Activated CD4-positive, CD25-positive, alpha-beta regulatory T cell (primary cell): ENCODE measurements around the gene HMGN4.
A peak's percentile ranks its signal among the peaks of the same experiment; 100 is the strongest.

ENCODE experiments used
- DNase-seq, 4 experiments: peaks; one replicate each; lab custom pipeline; 2025; lab: John Stamatoyannopoulos, UW

Gene HMGN4

GRCh38 chr6:26552205-26552604 is 14.0 kb downstream of the HMGN4 start:
- DNase-seq = no peak

- DNase-seq = no peak
Measured at GRCh38 chr6:26552640-26553188, 14.5 kb downstream of the HMGN4 start.

GRCh38 chr6:26553264-26553634 is 15.1 kb downstream of the HMGN4 start:
- DNase-seq = peak; percentile 44 to 75 (median 58)

DNA sequence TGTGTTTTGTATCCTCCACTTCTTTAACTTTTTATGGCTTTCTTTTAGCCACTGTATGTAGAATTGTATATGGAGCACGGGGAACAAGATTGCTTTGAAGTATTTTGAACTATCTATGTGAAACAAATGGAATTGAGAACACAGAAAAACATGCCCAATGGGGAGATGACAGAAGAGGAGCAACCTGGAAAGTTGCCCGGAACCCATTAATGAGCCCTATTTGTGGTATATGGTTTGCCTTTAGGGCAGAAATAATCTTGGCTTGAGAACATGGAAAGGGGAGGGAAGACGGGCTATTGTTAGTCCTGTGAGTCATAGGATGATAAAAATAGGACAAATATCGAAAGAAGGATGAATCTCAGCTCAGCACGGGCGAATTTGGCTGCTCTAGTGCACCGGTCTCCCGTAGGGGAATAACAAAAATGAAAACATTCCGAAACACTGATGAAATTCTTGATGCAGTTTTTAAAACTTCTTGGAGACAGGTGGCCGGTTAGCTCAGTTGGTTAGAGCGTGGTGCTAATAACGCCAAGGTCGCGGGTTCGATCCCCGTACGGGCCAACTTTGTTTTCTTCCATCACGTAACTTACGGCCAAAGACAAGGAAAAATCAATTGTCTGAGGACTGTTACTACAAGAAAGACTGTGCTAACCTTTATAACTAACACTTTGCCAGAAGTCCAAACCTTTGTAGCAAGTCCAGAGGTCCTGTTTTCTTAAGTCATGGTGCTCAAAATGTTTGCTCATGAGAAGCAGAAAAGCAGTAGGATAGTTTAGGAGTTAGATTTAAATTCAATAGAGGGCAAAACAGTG is 15.7 kb downstream of the HMGN4 start:
- peak; percentile 7 to 76 (median 42) for DNase-seq

DNA sequence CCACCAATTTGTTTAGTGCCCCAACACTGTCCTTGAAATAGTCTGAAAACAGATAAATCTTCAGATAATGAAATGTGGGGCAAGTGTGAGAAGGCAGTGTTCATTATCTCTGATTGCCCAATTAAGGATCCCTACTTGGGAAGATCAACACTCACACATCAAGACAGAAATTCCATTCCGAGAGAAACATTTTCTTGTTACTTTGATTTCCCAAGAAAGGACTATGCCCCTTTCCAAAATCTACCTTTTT is 16.2 kb downstream of the HMGN4 start:
- no peak for DNase-seq

GRCh38 chr6:26554697-26555504 is 16.7 kb downstream of the HMGN4 start:
- DNase-seq = peak in 3 of 4 experiments; percentile 12 to 46 (median 22)

DNA sequence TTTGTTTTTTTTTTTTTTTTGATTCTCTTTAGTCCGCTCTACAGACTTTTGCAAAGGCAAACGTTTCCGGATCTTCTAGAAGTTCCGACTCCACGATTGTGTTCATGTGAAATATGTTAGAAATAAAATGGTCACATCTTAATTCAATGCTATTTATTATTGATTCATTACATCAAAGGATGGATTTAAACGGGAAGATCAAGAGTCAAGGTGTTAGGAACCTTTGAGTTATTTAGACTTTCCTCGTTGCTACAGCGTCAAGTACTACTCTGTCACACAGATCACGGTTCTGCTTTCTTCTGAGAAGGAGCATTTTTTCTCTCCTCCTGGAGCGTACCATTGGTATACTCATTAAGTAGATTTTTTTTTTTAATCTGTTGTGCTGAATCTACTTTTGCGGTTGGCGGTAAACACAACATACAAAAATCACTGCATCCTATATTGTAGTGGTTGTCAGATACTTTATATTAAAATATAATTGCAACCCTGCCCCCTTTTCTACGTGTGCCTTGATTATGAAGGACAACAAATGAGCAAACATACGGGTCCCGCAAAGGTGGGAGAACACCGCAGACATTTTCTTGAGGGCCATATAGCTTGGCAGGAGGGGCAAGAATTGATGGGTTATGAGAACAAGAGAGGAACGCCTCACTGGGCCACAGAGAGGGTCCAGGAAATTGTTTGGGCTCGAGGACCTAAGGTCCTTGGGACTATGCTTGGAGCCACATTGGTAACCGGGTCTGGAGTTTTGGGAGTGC is 17.5 kb downstream of the HMGN4 start:
- no peak for DNase-seq

DNA sequence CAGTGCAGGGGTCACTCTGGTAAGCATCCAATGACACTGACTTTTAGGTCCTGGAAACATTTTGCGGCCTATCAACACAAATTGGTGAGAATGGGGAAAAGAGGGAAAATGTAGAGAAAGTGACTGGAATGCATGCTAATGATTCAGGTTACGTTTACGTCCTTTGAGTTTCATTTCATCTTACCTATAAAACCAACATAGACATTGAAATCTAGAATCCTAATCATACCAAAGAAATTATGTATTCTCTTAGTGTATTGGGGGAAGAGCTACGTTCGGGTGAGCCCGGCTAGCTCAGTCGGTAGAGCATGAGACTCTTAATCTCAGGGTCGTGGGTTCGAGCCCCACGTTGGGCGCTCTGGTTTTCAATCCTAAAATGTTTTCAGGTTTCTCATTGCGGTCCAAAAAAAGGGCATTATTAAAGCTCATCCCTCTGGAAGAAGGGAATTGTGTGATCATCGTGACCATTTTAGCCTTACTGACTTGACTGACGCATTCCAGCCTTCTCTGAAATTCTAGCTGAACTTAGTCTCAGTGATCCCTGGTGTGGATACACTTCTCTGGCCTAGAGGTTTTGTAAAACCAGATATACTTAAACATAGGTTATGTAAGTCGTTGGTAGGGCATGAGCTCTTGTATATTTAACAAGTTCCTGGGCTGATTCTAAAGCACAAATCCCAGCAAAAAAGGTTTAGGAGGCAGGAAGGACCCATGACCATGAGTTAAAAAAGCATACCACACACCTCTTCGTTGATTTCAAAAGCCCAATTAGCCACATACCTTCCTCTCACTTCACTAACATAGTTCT is 18.3 kb downstream of the HMGN4 start:
- peak in 2 of 4 experiments; percentile 12 to 15 for DNase-seq

GRCh38 chr6:26561533-26562466 is 23.6 kb downstream of the HMGN4 start:
- no peak for DNase-seq

DNA sequence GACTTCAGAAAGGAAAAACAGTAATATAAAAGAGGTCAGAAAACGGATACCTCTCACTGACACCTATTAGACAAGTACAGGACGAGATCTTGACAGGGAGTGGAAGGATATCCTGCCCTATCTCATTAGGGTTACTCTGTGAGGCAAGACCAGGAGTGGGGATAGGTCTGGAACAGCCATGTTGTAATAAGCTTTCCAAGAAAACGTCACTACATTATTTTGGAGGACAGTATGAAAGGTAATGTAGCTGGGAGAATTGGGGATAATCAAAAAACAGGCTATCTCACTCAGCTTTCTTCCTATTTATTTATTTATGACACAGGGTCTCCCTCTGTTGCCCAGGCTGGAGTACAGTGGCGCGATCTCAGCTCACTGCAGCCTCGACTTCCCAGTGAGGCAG is 25.3 kb downstream of the HMGN4 start:
- DNase-seq = no peak

GRCh38 chr6:26568601-26569432 is 30.7 kb downstream of the HMGN4 start:
- peak; percentile 88 to 100 (median 96) for DNase-seq

DNA sequence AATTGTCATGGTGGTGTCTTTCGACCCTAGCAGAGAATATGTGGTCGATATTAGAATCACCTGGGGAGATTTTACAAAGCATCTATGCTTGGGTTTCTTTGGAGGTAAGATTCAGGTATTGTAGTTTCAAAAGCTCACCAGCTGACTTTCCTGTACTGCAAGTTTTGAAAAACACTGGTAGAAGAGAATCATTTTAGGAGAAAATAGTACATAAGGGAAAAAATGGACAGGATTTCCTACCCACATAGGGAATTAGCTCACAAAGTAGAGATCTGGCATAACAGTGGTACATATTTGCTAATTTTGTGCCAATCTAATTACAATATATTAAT is 31.2 kb downstream of the HMGN4 start:
- DNase-seq = no peak

GRCh38 chr6:26570027-26570809 is 32.1 kb downstream of the HMGN4 start:
- DNase-seq = no peak

- DNase-seq = peak in 1 of 4 experiments; percentile 9
Measured at GRCh38 chr6:26571592-26572296, 33.6 kb downstream of the HMGN4 start.

GRCh38 chr6:26575494-26575939 is 37.4 kb downstream of the HMGN4 start:
- DNase-seq = no peak

DNA sequence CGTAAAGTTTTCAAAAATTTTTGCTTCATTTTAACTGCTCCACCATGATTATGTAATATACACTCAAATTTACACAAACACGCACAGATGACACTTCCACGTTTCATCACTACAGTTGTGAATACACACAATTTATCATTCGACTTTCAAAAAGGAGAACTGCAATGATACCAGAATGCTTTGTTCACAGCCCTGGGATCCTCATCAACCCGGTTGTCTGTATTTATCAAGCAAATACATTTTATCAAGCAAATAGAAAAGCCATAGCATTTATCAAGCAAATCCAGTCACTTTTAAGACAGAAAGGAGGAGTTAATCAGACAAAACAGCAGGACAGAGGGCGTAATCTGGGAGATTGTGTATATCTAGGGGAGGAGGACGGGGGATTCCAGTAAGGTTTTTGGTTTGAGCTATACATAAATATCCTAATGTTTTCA is 38.3 kb downstream of the HMGN4 start:
- DNase-seq = no peak

DNA sequence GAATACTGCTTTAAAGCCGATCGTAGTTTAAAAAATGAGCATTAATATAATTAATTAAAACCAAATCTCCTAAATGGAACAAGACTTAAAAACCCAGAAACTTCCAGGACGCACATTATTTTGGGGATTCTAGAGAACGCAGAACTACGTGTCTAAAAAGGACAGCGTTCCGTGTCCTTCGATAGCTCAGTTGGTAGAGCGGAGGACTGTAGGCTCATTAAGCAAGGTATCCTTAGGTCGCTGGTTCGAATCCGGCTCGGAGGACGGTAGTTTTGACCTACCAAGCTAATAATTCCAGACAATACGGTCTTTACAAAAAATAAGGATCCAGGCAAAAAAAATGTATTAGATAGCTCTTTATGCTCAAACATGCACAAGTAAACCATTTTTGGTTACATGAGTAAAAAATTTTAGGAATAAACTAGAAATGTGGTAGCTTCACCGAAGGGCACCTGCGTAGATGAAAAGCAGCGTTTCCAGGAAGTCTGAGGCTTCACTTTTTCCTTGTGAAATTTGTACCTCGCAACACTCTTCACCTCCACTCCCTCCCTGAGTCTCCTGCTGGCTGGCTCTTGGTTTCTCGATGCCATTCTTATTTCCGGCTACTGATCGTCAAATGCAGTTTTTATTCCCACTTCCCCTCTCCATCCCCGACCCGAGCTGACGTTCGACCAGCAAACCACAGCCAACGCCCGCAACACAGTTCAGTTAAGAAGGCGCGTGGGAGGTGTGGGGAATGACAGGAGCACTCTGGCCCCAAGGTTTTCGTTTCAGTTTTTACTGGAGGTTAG is 39.0 kb downstream of the HMGN4 start:
- DNase-seq = peak; percentile 7 to 48 (median 22)
